ENCODE measurements around the gene LOC128125822.
"Not testable (repeated sequence)": the region's sequence is repeated elsewhere in the genome, so short reads cannot be mapped to it uniquely, and the experiment has no call there.

Gene LOC128125822

GRCh38 chr6:63582579-63583231 is 10.4 kb downstream of the LOC128125822 start:
- DNase-seq (ENCODE audit: low read depth in 2 of 2): no peak

GRCh38 chr6:63584125-63584514 is 11.8 kb downstream of the LOC128125822 start:
- no peak for DNase-seq (ENCODE audit: low read depth in 2 of 2)

- no peak for DNase-seq (ENCODE audit: low read depth in 2 of 2)
Observed at GRCh38 chr6:63584566-63584965, 12.3 kb downstream of the LOC128125822 start.

- DNase-seq (ENCODE audit: low read depth in 2 of 2): not testable (repeated sequence)
Observed at GRCh38 chr6:63585652-63586051, 13.4 kb downstream of the LOC128125822 start.

GRCh38 chr6:63589952-63590411 is 17.7 kb downstream of the LOC128125822 start:
- no peak for DNase-seq (ENCODE audit: low read depth in 2 of 2)

GRCh38 chr6:63592886-63593285 is 20.6 kb downstream of the LOC128125822 start:
- DNase-seq (ENCODE audit: low read depth in 2 of 2): no peak

GRCh38 chr6:63597141-63598048 is 25.1 kb downstream of the LOC128125822 start:
- DNase-seq (ENCODE audit: low read depth in 2 of 2): no peak

GRCh38 chr6:63598049-63599036 is 26.1 kb downstream of the LOC128125822 start:
- peak; percentile 48 to 56 for DNase-seq (ENCODE audit: low read depth in 2 of 2)

- DNase-seq (ENCODE audit: low read depth in 2 of 2): no peak
Observed at GRCh38 chr6:63599243-63599642, 27.0 kb downstream of the LOC128125822 start.

- no peak for DNase-seq (ENCODE audit: low read depth in 2 of 2)
Observed at GRCh38 chr6:63600136-63600535, 27.9 kb downstream of the LOC128125822 start.

- DNase-seq (ENCODE audit: low read depth in 2 of 2): no peak
Observed at GRCh38 chr6:63609231-63609630, 37.0 kb downstream of the LOC128125822 start.

- no peak for DNase-seq (ENCODE audit: low read depth in 2 of 2)
Observed at GRCh38 chr6:63610944-63611343, 38.7 kb downstream of the LOC128125822 start.

- DNase-seq (ENCODE audit: low read depth in 2 of 2): no peak
Observed at GRCh38 chr6:63611560-63611959, 39.3 kb downstream of the LOC128125822 start.

- DNase-seq (ENCODE audit: low read depth in 2 of 2): no peak
Observed at GRCh38 chr6:63615590-63615989, 43.3 kb downstream of the LOC128125822 start.
